ENCODE measurements around the gene PSMD10. TPM values are rescaled to one million over a fixed set of nuclear protein-coding genes. Genes with fewer than 3 reads are reported as not detected.

Gene PSMD10
- total RNA-seq, 2 experiments from 2014 or later, result 32.1 to 33.0 TPM

DNA sequence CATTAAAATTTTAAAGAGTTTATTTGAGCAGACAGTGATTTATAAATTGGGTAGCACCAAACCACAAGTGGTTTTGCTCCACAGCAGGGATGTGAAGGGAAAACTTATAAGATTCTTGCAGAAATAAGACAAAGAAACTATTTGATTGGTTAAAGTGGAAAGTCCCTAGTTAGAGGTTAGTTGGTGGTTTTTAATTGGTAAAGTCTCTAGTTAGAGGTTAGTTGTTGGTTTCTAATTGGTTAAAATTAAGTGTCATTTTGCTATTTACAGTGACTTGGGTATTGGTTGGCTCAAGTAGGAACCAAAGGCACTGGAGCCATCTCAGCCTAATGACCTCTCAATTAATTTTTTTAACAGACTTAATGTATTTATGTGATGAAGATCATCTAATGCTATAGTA, 23.2 kb upstream of the PSMD10 start:
- ATAC-seq (ENCODE audit: low read depth) (no peak), DNase-seq (no peak)
- Mint-ChIP-seq H3K27ac (no peak overlapping the region), H3K4me3 (no peak overlapping the region), H3K9me3 (no peaks in the 10 kb centered on the region), H3K27me3 (no peaks in the 10 kb centered on the region), H3K4me1 (no peaks in the 10 kb centered on the region), H3K36me3 (peaks cover 2% of the 10 kb centered on the region)
- POLR2A ChIA-PET, result no interaction called here

DNA sequence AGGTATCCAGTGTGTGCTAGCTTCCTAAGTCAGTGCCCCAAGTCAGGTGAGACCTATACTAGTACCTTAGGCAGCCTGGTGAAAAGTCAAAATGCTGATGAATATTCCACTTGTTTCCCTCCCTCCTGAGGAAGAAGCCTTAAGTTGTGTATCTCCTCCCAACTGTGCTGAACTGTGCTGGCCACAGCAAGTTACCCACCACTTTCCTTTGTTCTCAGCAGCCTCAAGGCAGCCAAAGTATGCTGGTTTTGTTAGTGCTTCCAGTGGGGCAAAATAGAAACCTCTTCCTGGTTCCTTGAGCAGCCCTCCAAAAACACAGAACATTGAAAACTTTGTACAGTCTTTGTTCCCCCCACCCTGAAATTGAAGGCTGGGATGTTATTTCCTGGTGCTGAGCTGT, 14.1 kb upstream of the PSMD10 start:
- H3K36me3 Mint-ChIP-seq, result peaks cover 10% of the 10 kb centered on the region
- no peaks in the 10 kb centered on the region for H3K27me3 Mint-ChIP-seq
- POLR2A ChIA-PET, result interaction anchor here (1.0 kb wide), 1 partner anchor 14 kb away, joined by 4 read pairs; the partner anchor contains the start of genes ATG4A and PSMD10
- no peak overlapping the region for H3K4me3 Mint-ChIP-seq
- H3K27ac Mint-ChIP-seq, result no peak overlapping the region
- peaks cover 7% of the 10 kb centered on the region for H3K4me1 Mint-ChIP-seq
- peaks cover 2% of the 10 kb centered on the region for H3K9me3 Mint-ChIP-seq
- no peak for DNase-seq
- ATAC-seq (ENCODE audit: low read depth), result no peak

DNA sequence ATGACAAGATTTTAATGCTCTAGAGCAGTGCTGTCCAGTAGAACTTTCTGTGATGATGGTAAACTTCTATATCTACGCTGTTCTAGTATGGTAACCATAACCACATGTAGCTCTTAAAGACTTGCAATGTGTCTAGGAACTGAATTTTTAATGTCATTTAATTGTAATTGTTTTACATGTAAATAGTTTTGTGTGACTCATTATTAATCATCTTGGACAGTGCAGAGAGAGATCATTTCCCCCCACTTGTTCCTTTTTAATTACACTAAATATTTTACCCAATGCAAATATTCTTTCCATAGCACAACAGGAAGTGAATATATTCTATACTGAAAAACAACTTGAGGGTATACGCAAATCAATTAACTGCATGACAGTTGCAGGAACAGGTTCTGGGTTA, 6.0 kb upstream of the PSMD10 start:
- Mint-ChIP-seq H3K9me3 (no peaks in the 10 kb centered on the region), H3K4me3 (no peak overlapping the region), H3K27me3 (no peaks in the 10 kb centered on the region), H3K27ac (no peak overlapping the region), H3K36me3 (peaks cover 3% of the 10 kb centered on the region), H3K4me1 (peaks cover 4% of the 10 kb centered on the region)
- DNase-seq (no peak), ATAC-seq (ENCODE audit: low read depth) (no peak)
- POLR2A ChIA-PET, result no interaction called here

DNA sequence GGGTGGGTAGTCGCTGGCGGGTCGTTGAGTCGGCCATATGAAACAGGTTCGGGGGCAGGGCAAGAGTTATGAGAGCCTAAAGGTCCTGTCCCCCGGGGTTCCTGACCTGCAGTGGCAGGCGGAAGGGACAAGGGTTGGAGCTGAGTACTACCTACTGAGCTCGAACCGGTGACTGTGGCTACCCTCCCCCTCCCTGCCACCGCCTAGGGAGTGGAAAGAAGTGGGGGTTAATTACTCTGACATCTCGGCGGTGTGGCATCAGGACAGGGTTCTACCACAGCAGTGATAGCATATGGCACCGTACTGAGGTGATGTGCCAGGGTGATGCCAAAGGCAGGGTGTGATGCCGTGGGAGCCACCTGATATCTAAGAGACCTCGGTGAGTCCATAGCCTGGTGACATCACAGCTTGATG, 543 bp upstream of the PSMD10 start:
- no peaks in the 10 kb centered on the region for H3K9me3 Mint-ChIP-seq
- H3K4me1 Mint-ChIP-seq, result peaks cover 4% of the 10 kb centered on the region
- no peak for DNase-seq
- H3K36me3 Mint-ChIP-seq, result no peaks in the 10 kb centered on the region
- ATAC-seq (ENCODE audit: low read depth), result peak; percentile 27
- POLR2A ChIA-PET, result interaction anchor here (1.3 to 1.5 kb wide), 3 partner anchors 11 to 464 kb away, joined by 3 to 5 read pairs (median 4); partner anchors contain the start of gene PRPS1
- H3K4me3 Mint-ChIP-seq, result no peak overlapping the region
- H3K27me3 Mint-ChIP-seq, result no peaks in the 10 kb centered on the region
- H3K27ac Mint-ChIP-seq, result no peak overlapping the region

- no peak overlapping the region for H3K27ac Mint-ChIP-seq
- H3K4me1 Mint-ChIP-seq, result peaks cover 4% of the 10 kb centered on the region
- no peak overlapping the region for H3K4me3 Mint-ChIP-seq
- POLR2A ChIA-PET, result interaction anchor here (1.2 to 1.5 kb wide), 4 partner anchors 13 to 462 kb away, joined by 3 to 5 read pairs (median 4); partner anchors contain the start of gene PRPS1
- no peak for DNase-seq
- ATAC-seq (ENCODE audit: low read depth), result no peak
- H3K27me3 Mint-ChIP-seq, result no peaks in the 10 kb centered on the region
- no peaks in the 10 kb centered on the region for H3K9me3 Mint-ChIP-seq
- H3K36me3 Mint-ChIP-seq, result no peaks in the 10 kb centered on the region
These were observed 665 bp downstream of the PSMD10 start for GRCh38 chrX:108090491-108091263.

GRCh38 chrX:108088511-108088910, 2.8 kb downstream of the PSMD10 start:
- no peak for DNase-seq
- Mint-ChIP-seq H3K4me1 (peaks cover 4% of the 10 kb centered on the region), H3K36me3 (peaks cover 5% of the 10 kb centered on the region), H3K27ac (no peak overlapping the region), H3K4me3 (no peak overlapping the region), H3K9me3 (no peaks in the 10 kb centered on the region), H3K27me3 (no peaks in the 10 kb centered on the region)
- POLR2A ChIA-PET, result no interaction called here
- no peak for ATAC-seq (ENCODE audit: low read depth)

- DNase-seq (no peak), ATAC-seq (ENCODE audit: low read depth) (no peak)
- H3K27ac Mint-ChIP-seq, result no peak overlapping the region
- H3K36me3 Mint-ChIP-seq, result peaks cover 5% of the 10 kb centered on the region
- H3K4me3 Mint-ChIP-seq, result no peak overlapping the region
- no peaks in the 10 kb centered on the region for H3K4me1 Mint-ChIP-seq
- POLR2A ChIA-PET, result no interaction called here
- H3K27me3 Mint-ChIP-seq, result no peaks in the 10 kb centered on the region
- H3K9me3 Mint-ChIP-seq, result no peaks in the 10 kb centered on the region
These were observed 3.5 kb downstream of the PSMD10 start for GRCh38 chrX:108087792-108088191.

- Mint-ChIP-seq H3K4me1 (no peaks in the 10 kb centered on the region), H3K4me3 (no peak overlapping the region), H3K9me3 (no peaks in the 10 kb centered on the region), H3K27me3 (no peaks in the 10 kb centered on the region), H3K27ac (no peak overlapping the region), H3K36me3 (peaks cover 5% of the 10 kb centered on the region)
- DNase-seq, result no peak
- ATAC-seq (ENCODE audit: low read depth), result no peak
- POLR2A ChIA-PET, result no interaction called here
These were observed 10.2 kb downstream of the PSMD10 start for GRCh38 chrX:108081110-108081509.

DNA sequence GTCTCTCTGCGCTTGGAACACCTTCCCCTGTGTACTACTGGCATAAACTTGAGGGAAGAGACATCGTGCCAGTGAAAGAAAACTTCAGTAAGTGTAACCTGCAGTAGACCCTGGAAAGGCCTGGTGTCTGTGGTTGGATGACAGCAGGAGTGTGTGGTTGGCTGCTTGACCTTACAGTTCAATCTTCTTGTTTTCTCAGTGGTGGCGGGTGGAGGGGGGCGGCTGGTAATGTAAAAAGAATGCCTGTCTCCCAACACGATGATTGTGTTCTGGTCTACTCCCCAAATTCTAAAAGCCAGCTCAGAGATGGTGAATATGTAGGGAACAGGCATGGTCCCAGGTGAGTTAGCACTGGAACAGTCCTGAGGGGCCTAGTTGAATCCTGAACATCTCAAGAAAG, 18.6 kb downstream of the PSMD10 start:
- Mint-ChIP-seq H3K27ac (no peak overlapping the region), H3K36me3 (no peaks in the 10 kb centered on the region)
- POLR2A ChIA-PET, result no interaction called here

GRCh38 chrX:108071578-108071977, 19.8 kb downstream of the PSMD10 start:
- no peak for ATAC-seq (ENCODE audit: low read depth)
- Mint-ChIP-seq H3K36me3 (no peaks in the 10 kb centered on the region), H3K27me3 (no peaks in the 10 kb centered on the region), H3K9me3 (no peaks in the 10 kb centered on the region), H3K4me1 (peaks cover 3% of the 10 kb centered on the region), H3K27ac (no peak overlapping the region), H3K4me3 (no peak overlapping the region)
- POLR2A ChIA-PET, result no interaction called here
- DNase-seq, result no peak

More for the DNA sequence above, 18.6 kb downstream of the PSMD10 start:
- DNase-seq (no peak), ATAC-seq (ENCODE audit: low read depth) (no peak)
- Mint-ChIP-seq H3K4me1 (peaks cover 3% of the 10 kb centered on the region), H3K27me3 (no peaks in the 10 kb centered on the region), H3K9me3 (no peaks in the 10 kb centered on the region), H3K4me3 (no peak overlapping the region)

DNA sequence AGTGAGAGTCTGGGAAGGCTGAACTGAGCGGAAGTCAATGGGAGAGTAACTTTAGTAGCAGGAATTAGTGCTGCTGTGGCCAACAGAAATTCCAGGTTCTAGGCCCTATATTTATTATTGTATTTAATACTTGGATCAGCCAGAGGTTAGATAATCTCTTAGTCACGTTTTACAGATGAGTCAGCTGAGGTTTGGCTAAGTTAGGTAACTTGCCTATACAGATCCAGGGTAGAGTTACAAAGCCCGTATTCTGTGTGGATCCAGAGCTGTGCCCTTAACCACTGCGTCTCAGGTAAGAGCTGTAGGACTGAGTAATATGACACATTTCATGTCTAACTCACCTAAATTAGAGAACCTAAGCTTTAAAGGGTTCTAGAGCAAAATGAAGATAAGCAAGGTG, 20.5 kb downstream of the PSMD10 start:
- POLR2A ChIA-PET, result no interaction called here
- Mint-ChIP-seq H3K27me3 (no peaks in the 10 kb centered on the region), H3K4me3 (no peak overlapping the region), H3K4me1 (peaks cover 3% of the 10 kb centered on the region), H3K9me3 (no peaks in the 10 kb centered on the region), H3K36me3 (no peaks in the 10 kb centered on the region), H3K27ac (no peak overlapping the region)
- no peak for DNase-seq
- no peak for ATAC-seq (ENCODE audit: low read depth)

- no peak for DNase-seq
- H3K27me3 Mint-ChIP-seq, result no peaks in the 10 kb centered on the region
- H3K4me1 Mint-ChIP-seq, result peaks cover 3% of the 10 kb centered on the region
- H3K4me3 Mint-ChIP-seq, result no peak overlapping the region
- POLR2A ChIA-PET, result no interaction called here
- ATAC-seq (ENCODE audit: low read depth), result no peak
- no peaks in the 10 kb centered on the region for H3K9me3 Mint-ChIP-seq
- no peaks in the 10 kb centered on the region for H3K36me3 Mint-ChIP-seq
- H3K27ac Mint-ChIP-seq, result no peak overlapping the region
These were observed 23.2 kb downstream of the PSMD10 start for GRCh38 chrX:108068121-108068520.

- POLR2A ChIA-PET, result no interaction called here
These were observed 26.7 kb downstream of the PSMD10 start for GRCh38 chrX:108064613-108065012.

DNA sequence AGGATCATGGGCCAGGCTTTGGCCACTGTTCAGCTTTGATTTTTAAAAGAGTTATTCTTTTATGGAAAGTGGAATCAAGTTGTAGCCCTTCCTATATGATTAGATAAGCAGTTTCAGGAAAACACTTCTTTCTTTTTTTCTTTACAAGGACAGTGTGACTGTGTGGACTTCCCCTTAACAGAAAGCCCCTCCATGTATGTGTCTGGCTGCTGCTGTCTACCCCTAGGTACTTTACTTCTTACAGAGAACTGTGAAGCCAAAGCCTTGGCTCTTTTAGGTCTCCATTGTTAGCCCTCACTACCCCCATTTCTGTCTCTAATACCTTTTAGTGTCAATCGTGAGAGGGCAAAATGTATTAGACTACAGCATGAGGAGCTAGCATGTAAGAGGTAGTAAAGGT, 27.3 kb downstream of the PSMD10 start:
- ATAC-seq (ENCODE audit: low read depth), result no peak
- H3K27me3 Mint-ChIP-seq, result no peaks in the 10 kb centered on the region

More at GRCh38 chrX:108064613-108065012, 26.7 kb downstream of the PSMD10 start:
- Mint-ChIP-seq H3K9me3 (no peaks in the 10 kb centered on the region), H3K4me3 (no peak overlapping the region), H3K4me1 (no peaks in the 10 kb centered on the region), H3K27ac (no peak overlapping the region), H3K27me3 (no peaks in the 10 kb centered on the region), H3K36me3 (no peaks in the 10 kb centered on the region)
- ATAC-seq (ENCODE audit: low read depth), result no peak
- no peak for DNase-seq

More for the DNA sequence above, 27.3 kb downstream of the PSMD10 start:
- no peak overlapping the region for H3K27ac Mint-ChIP-seq
- POLR2A ChIA-PET, result no interaction called here
- no peak overlapping the region for H3K4me3 Mint-ChIP-seq
- H3K4me1 Mint-ChIP-seq, result no peaks in the 10 kb centered on the region
- DNase-seq, result no peak
- H3K36me3 Mint-ChIP-seq, result no peaks in the 10 kb centered on the region
- H3K9me3 Mint-ChIP-seq, result no peaks in the 10 kb centered on the region
